Right ventricle myocardium inferior (tissue), 1 donor: ENCODE results near the gene GSTT4. TPM values are rescaled to one million over a fixed set of nuclear protein-coding genes. Genes with fewer than 3 reads are reported as not detected.
"Not testable (repeated sequence)": the region's sequence is repeated elsewhere in the genome, so short reads cannot be mapped to it uniquely, and the experiment has no call there.

Experiments used
- ATAC-seq: fragments of 200-7000 bp; cut with Tn5 transposase; one replicate; pipeline ENCODE4 v1.9.1; 2020; ENCODE audit warnings: mild to moderate bottlenecking, moderate library complexity
- DNase-seq: peaks from one replicate; pipeline ENCODE4 v3.0.0; 2021; ENCODE audit errors: missing footprints
- intact Hi-C: fragments of 100-400 bp; cut with DNase I; formaldehyde crosslinking; loops from one replicate; pipeline ENCODE4 v1.11.0; 2022
- total RNA-seq: library from RNA; stranded (reverse); fragmentation: NEBNext Ultra II Directional; extraction: Animal tissue kit (Norgen Biotek cat#: 25700); gene quantifications from one replicate; pipeline ENCODE4 v1.2.1, GENCODE V29; 2021
- donor health status: DM: no; HTN: yes; CAD: no; lungs with severe emphysema.

The GSTT4 gene
- total RNA-seq, 1 donor from 2014 or later, result not detected

DNA sequence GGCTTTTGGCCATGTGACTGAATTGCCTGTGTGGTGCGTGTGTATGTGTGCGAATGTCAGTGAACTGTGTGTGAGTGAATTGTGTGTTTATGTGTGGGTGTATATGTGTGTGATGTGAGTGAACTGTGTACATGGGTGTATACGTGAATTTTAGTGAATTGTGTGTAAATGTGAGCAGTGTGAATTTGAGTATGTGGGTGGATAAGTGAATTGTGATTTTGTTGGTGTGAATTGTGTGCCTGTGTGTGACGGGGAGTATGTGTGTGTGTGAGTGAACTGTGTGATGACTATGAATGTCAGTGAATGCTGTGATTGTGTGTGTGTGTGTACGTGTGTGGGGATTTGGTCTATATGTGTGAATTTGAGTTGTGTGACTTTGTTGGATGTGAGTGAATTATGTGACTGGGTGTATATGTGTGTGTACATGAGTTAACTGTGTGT is 35.0 kb downstream of the GSTT4 start:
- intact Hi-C loops, result loop anchor here (5.0 kb wide), 1 partner anchor 43 kb away; no protein-coding TSS in a partner anchor
- ATAC-seq (no peak), DNase-seq (no peak)

DNA sequence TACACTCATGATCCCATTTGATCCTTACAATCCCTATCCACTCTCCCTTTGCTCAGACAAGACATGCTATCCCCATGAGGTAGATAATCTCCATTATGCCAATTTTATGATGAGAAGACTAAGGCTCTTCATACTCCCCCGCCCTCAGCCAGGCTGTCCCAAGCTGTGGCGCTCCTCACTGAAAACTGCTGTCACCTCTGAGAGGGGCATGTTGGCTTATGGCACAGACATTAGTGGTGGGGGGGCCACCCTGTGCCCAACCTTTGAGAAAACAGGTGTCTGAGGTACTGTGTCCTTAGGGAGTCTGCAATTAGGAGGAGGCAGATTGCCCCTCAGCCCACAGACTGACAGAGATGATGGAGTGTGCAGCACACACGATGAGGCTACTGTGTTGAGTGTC is 36.2 kb downstream of the GSTT4 start:
- DNase-seq (peak; percentile 27), ATAC-seq (no peak)
- intact Hi-C loops, result no loop called here

DNA sequence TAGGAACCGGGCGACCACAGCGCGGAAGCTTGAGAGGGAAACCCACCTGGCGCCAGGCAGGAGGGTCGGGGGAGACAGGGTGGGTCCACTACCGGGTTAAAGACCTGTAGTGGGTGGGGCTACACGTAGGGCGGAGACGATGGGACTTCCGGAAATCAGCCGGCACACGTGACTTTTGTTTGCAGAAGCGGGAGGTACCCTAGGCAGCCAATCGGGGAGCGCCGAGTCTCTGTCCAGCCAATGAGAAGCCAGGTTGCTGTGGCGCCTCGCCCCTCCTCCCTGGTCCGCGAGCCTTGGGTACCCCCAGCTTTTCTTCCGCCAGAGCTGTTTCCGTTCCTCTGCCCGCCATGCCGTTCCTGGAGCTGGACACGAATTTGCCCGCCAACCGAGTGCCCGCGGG is 38.7 kb downstream of the GSTT4 start, which contains the start of gene DDTL:
Gene DDTL (plus strand): TSS at position 321 of the 400 bp plus-strand sequence. CDS start 27 bp downstream, at position 348.
- DNase-seq, intact Hi-C loops: not testable (repeated sequence)
- ATAC-seq, result peak; percentile 97

DNA sequence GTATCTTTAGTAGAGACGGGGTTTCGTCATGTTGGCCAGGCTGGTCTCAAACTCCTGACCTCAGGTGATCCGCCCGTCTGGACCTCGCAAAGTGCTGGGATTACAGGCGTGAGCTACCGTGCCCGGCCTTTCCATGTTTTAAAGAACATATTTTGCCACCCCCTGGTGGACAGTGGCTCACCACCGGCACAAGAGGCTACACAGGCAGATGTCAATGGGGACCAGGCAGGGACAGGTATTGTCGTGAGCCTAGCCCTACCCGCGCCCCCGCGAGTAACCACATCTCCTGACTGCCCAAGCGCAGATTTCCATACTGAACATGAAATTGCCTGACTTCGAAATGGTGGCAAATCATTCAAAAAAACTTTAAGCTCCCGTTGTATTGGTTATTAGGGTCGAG is 39.2 kb downstream of the GSTT4 start:
- intact Hi-C loops, DNase-seq: not testable (repeated sequence)
- ATAC-seq, result peak; percentile 32

DNA sequence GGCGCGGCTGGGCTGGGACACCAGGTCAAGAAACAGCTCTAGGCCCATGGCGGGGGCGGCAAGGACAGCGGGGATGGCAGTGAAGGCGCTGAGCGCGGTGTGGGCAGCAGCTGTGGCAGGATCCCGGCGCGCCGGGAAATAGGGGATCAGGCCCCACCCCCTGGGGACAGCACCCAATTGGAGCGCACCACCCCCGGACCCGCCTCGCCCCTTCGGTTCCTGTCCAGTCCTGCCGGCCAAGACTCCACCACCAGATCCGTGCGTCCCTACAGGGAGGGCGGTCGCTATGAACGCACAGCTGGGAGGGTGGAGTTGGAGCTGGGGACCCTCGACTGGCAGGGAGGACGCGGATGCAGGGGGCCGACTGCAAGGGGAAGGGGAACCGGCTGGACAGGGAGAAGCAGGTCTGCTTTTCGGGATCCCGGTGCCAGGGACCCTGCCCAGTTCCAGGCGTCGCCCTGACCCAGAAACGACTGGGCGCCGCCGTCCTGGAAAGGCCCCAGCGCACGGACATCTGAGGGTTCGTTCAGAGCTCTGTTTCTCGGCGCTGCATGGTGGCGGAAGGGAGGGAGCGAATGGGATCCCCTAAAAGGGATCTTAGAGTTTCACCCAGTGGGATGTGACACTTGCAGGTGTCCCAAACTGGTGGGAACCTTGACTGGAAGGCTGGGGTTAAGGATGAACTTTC is 44.0 kb downstream of the GSTT4 start, which contains the start of gene GSTT2B:
Gene GSTT2B (minus strand): TSS at position 112 of the 688 bp plus-strand sequence. CDS start 64 bp downstream, at position 48.
- DNase-seq, intact Hi-C loops: not testable (repeated sequence)
- peak; percentile 82 for ATAC-seq

DNA sequence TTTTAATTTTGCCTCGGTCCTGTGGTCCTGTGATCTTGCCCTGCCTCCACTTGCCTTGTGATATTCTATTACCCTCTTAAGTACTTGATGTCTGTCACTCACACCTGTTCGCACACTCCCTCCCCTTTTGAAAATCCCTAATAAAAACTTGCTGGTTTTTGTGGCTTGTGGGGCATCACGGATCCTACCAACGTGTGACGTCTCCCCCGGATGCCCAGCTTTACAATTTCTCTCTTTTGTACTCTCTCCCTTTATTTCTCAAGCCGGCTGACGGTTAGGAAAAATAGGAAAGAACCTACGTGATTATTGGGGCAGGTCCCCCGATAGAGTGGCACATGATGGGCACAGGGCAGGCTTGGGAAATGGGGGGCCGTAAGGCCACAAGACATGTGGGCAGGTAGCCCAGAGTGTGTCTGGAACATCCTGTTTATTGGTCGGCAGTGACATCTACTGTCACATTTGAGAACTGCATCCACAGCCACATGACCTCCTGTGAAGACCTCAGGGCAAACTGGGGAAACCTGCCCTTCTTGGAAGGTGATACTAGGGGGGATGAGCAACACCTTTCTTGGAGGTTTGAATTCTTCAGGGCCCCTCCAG is 48.9 kb downstream of the GSTT4 start:
- ATAC-seq, result peak; percentile 65
- intact Hi-C loops, result loop anchor here (10.0 kb wide), 1 partner anchor 412 kb away; no protein-coding TSS in a partner anchor

DNA sequence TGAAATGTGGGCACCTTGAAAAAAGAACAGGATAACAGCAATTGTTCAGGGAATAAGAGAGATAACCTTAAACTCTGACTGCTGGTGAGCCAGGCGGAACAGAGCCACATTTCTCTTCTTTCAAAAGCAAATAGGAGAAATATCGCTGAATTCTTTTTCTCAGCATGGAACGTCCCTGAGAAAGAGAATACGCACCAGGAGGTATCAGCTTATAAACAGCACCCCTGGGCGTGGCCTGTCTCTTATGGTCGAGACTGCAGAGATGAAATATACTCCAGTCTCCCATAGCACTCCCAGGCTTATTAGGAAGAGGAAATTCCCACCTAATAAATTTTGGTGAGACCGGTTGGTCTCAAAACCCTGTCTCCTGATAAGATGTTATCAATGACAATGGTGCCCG is 49.4 kb downstream of the GSTT4 start:
- not testable (repeated sequence) for ATAC-seq
- intact Hi-C loops, result loop anchor here (10.0 kb wide), 1 partner anchor 411 kb away; no protein-coding TSS in a partner anchor

More for the DNA sequence above, 48.9 kb downstream of the GSTT4 start:
- peak; percentile 72 for DNase-seq

DNA sequence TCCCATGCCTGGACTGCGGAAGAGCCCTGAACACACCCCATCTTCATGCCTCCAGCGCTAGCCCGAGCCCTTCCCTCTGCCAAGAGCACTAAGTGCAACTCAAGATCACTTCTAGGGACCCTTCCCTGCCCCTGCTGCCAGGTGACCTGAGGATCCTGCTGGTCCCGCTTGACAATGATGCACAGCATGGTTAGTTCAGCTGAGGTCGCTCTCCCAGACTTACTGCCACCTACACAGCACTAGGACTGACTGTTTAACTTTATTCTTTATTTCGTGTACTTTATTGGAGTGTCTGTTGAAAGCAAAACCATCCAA is 50.3 kb downstream of the GSTT4 start:
- DNase-seq, ATAC-seq: not testable (repeated sequence)
- intact Hi-C loops, result loop anchor here (5.0 to 10.0 kb wide), 2 partner anchors 47 to 410 kb away; no protein-coding TSS in a partner anchor

More for the DNA sequence above, 49.4 kb downstream of the GSTT4 start:
- not testable (repeated sequence) for DNase-seq

DNA sequence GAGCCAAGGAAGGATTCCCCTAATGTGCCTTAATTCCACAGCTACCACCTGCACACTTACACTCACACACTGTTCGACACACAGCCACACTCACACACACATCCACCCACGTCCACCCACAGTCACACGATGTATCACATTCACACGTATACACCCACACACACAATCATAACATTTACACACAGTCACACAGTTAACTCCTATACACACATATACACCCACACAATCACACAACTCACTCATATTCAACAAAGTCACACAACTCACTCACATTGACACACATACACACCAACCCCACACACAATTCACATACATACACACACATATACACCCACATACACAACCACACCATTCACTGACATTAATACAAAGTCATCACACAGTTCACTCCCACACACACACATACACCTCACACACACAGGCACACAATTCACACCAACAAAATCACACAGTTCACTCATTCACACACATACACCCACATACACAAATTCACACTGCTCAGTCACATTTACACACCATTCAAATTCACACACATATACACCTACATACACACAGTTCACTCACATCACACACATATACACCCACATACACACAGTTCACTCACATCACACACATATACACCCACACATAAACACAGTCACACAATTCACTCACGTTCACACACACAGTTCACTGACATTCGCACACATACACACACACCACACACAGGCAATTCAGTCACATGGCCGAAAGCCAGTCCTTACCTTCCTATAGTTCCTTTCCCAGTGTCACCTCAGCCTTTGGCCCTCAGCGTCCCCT is 50.9 kb downstream of the GSTT4 start:
- not testable (repeated sequence) for ATAC-seq, DNase-seq
- intact Hi-C loops, result loop anchor here (5.0 to 10.0 kb wide), 2 partner anchors 48 to 410 kb away; no protein-coding TSS in a partner anchor

DNA sequence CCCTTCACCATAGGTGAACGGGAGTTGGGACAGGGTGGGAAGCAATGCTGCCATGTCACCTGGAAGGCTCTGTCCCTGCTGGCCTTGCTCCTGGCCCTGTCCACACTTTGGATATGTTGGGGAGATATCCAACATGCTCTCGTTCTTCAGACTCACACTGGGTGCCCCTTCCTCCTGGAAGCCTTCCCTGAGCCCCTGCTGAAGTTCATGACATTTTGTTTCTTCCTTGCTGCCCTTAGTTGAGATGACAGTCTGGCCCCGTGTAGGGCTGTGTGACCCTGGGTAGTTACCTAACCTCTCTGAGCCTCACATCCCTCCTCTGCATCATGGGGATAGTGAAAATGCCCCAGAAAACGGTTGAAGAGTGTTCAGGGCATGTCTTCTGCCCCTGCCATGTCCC is 51.8 kb downstream of the GSTT4 start:
- not testable (repeated sequence) for ATAC-seq, DNase-seq
- intact Hi-C loops, result loop anchor here (5.0 to 10.0 kb wide), 2 partner anchors 49 to 409 kb away; no protein-coding TSS in a partner anchor

DNA sequence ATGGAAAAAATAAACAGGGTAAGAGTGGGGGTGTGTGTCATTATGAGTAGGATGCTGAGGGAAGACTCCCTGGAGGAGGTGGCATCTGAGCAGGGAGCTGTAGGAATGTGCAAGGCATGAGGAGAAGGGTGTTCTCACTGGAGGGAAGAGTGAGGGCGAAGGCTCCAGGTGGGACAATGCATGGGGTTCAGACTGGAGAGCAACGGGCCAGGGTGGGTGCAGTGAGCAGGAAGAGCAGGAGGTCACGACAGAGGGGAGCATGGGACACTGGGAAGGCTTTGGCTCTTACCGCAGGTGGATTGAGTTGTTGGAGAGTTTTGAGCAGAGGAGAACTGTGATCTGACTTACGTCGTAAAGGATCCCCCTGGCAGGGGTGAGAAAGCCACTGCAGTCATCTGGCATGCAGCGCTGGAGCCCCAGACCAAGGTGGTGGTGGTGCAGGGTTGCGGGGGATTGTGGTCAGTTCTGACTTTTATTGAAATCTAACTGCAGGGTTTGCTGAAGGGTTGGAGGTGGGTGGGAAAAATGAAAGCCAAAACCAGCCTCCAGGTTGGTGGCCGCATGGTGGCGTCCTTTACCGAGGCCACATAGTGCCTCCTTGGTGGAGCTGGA is 52.4 kb downstream of the GSTT4 start:
- DNase-seq, result not testable (repeated sequence)
- intact Hi-C loops, result loop anchor here (5.0 to 10.0 kb wide), 2 partner anchors 49 to 408 kb away; no protein-coding TSS in a partner anchor
- peak; percentile 12 for ATAC-seq

DNA sequence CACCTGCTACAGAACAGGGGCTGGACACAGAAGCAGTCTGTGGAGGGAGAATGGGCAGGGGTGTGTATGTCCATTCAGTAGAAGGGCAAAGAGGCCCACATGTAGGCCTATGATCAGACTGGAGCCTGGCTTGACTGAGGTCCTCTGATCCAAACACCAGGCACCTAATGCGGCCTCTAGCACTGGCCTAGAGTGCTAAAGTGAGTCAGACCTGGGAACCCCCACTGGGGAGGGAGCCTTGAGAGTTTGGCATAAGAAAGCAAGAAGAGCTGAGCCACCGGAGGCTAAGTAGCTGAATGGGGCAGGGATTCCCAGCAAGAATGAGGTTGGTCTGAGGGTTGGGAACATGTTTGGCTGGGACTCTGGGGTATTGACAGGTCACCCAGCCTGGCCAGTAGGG is 53.9 kb downstream of the GSTT4 start:
- ATAC-seq, DNase-seq: not testable (repeated sequence)
- intact Hi-C loops, result loop anchor here (5.0 to 10.0 kb wide), 2 partner anchors 51 to 407 kb away; no protein-coding TSS in a partner anchor

DNA sequence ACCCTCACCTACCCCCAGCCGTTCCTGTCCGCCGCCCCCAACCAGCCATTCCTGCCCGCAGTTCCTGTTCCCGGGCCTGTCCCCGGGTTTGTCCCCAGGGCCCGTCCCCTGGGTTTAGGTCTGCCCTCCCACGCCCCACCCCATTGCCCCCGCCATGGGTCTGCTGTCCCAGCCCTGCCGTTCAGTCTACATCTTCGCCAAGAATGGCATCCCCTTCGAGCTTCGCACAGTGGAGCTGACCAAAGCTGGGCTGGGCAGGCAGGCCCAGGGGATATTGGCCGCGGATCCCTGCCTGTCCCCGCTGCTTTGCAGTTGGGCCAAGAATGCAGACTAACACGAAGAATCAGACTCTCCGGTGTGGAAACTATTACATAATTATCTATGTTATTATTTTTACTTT is 55.5 kb downstream of the GSTT4 start:
- DNase-seq, ATAC-seq: not testable (repeated sequence)
- intact Hi-C loops, result loop anchor here (5.0 to 10.0 kb wide), 2 partner anchors 53 to 405 kb away; no protein-coding TSS in a partner anchor

Other genes with a start within 250 kb of the GSTT4 start
- gene C22orf15, start 242.5 kb downstream of the GSTT4 start, total RNA-seq, result not detected
- gene CHCHD10, start 237.5 kb downstream of the GSTT4 start, total RNA-seq, result 1,642 TPM
- 28.0 TPM for gene MMP11, start 232.6 kb downstream of the GSTT4 start, total RNA-seq
- gene SMARCB1, start 218.5 kb downstream of the GSTT4 start, total RNA-seq, result 52.5 TPM
- gene DERL3, start 166.4 kb downstream of the GSTT4 start, total RNA-seq, result 3.1 TPM
- gene SLC2A11, start 147.6 kb downstream of the GSTT4 start, total RNA-seq, result 20.3 TPM
- 272 TPM for gene MIF, start 111.1 kb downstream of the GSTT4 start, total RNA-seq
- 4.6 TPM for gene GSTT2B, start 44.3 kb downstream of the GSTT4 start, total RNA-seq
- 1.5 TPM for gene DDTL, start 38.6 kb downstream of the GSTT4 start, total RNA-seq
- gene DDT, start 31.0 kb downstream of the GSTT4 start, total RNA-seq, result 139 TPM
- gene GSTT2, start 25.3 kb downstream of the GSTT4 start, total RNA-seq, result not detected
- gene CABIN1, start 5.9 kb upstream of the GSTT4 start, total RNA-seq, result 43.0 TPM
- gene SUSD2, start 176.0 kb upstream of the GSTT4 start, total RNA-seq, result 2.8 TPM
- gene GGT5, start 239.6 kb upstream of the GSTT4 start, total RNA-seq, result 27.6 TPM